ENCODE results near the gene OBP2A. TPM values are rescaled to one million over a fixed set of nuclear protein-coding genes. Genes with fewer than 3 reads are reported as not detected.

The OBP2A gene
- polyA plus RNA-seq, 1 experiment = not detected

DNA sequence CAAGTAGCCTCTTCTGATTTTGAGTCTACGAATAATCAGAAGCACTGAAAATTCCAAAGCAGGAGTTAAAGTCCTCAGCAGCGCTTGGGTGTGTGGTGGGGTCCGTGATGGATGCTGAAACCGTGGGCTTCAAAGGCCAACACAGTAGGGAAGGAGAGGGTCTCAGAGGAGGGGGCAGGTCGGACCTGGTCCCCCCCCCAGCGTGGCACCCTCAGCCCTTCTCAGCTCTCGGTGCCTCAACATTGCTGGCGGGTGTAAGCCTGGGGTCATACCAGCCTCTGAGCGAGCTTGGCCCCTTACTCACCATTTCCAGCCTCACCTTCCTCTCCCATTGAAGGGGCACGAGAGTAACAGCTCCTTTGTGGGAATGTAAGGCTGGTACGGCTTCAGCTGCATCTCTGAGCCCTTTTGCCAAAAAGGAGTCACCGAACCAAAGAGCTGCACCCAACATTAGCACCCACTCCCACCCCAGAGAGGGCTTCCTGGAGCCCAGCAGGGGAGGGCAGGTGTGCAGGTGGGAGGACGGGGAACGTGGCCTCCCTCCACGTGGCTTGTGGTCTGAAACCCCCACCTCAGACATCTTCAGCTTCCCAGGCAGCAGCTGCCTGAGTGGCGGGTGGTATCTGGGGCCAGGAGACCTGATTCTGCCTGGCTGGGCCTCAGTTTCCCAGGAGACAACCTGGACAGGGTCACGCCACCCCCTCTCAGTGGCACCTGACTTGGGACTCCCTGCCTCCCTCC is 31.4 kb upstream of the OBP2A start:
- no peak overlapping the region for H3K4me3 ChIP-seq (ENCODE audit: low read depth, low read length)
- DNase-seq (ENCODE audit: low read depth, low spot score) = no peak
- H3K9me3 ChIP-seq (ENCODE audit: control insufficient read depth, insufficient read depth, low read length) = no peaks in the 10 kb centered on the region; the same call in 1 of the 2 replicates
- no peak overlapping the region for H3K27ac ChIP-seq (ENCODE audit: low read depth, low read length)
- no peak for TF ChIP-seq CTCF (IDR thresholded peaks at IDR 0.05; ENCODE audit: low read depth, low read length)
- POLR2A ChIA-PET = no interaction called here
- peaks cover 6% of the 10 kb centered on the region for H3K27me3 ChIP-seq (ENCODE audit: control insufficient read depth, insufficient read depth, low read length)
- CTCF ChIA-PET = no interaction called here

DNA sequence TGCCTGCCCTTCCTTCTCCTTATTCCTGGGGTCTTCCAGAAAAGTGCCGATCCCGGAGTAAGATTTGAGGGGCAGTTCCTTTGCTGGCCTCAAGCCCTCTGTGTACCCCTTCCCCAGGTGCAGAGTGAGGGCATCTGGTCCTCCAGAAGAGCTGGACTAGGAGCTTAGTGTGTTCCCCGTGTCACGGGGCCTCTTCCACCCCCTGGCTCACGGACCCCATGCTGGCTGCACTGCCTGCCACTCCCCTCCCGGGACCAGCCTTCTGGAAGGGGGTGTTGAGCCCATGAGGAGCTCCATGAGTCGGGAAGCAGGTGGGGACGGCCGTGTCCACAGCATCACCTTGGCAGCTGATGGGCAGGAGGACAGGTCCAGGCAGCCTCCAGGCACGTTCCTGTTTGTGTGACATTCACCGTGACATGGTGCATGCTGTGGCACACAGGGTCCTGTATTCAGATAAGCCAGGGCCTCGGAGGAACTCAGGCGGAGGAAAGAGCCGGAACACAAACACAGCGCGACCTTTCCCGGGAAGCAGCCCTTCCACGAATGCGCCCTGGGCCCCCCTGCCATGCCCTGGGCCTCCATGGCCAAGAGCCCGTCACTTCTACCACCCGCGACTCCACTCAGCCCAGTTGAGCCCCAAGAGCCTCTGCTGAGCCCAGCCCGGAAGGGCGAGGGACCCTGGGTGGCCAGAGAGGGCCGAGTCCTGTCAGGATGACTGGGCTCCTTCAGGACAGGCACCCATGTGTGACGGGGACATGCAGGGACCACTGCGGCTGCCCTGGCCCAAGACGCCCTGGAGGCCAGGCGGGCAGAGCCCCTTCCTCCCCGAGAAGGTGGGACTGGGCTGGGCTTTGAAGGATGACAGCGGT is 30.6 kb upstream of the OBP2A start:
- DNase-seq (ENCODE audit: low read depth, low spot score) = no peak
- POLR2A ChIA-PET = no interaction called here
- H3K4me3 ChIP-seq (ENCODE audit: low read depth, low read length) = no peak overlapping the region
- H3K27ac ChIP-seq (ENCODE audit: low read depth, low read length) = no peak overlapping the region
- peaks cover 6% of the 10 kb centered on the region for H3K27me3 ChIP-seq (ENCODE audit: control insufficient read depth, insufficient read depth, low read length)
- CTCF ChIA-PET = no interaction called here
- no peaks in the 10 kb centered on the region; the same call in 1 of the 2 replicates for H3K9me3 ChIP-seq (ENCODE audit: control insufficient read depth, insufficient read depth, low read length)
- no peak for TF ChIP-seq CTCF (IDR thresholded peaks at IDR 0.05; ENCODE audit: low read depth, low read length)

GRCh38 chr9:135516132-135516860 is 29.6 kb upstream of the OBP2A start:
- peaks cover 6% of the 10 kb centered on the region for H3K27me3 ChIP-seq (ENCODE audit: control insufficient read depth, insufficient read depth, low read length)
- H3K9me3 ChIP-seq (ENCODE audit: control insufficient read depth, insufficient read depth, low read length) = no peaks in the 10 kb centered on the region; the same call in 1 of the 2 replicates
- ChIA-PET POLR2A (no interaction called here), CTCF (no interaction called here)
- no peak for TF ChIP-seq CTCF (IDR thresholded peaks at IDR 0.05; ENCODE audit: low read depth, low read length)
- no peak for DNase-seq (ENCODE audit: low read depth, low spot score)
- H3K27ac ChIP-seq (ENCODE audit: low read depth, low read length) = no peak overlapping the region
- H3K4me3 ChIP-seq (ENCODE audit: low read depth, low read length) = no peak overlapping the region

DNA sequence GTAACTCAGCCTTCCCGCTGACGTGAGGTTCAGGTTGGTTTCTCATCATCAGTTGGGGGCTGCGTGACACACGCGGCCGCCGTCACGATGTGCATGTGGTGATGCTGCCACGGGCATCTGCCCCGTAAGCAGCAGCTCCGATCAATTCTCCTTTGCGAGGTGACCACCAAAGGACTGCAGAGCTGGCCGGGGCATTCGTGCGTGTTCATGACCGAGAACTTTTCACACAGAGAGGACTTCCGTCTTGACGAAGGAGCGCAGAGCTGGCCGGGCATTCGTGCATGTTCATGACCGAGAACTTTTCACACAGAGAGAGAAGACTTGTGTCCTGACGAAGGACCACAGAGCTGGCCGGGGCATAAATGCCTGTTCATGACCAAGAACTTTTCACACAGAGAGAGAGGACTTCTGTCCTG is 28.5 kb upstream of the OBP2A start:
- Histone ChIP-seq H3K9me3 (ENCODE audit: control insufficient read depth, insufficient read depth, low read length) (no peaks in the 10 kb centered on the region; the same call in 1 of the 2 replicates), H3K4me3 (ENCODE audit: low read depth, low read length) (no peak overlapping the region), H3K27me3 (ENCODE audit: control insufficient read depth, insufficient read depth, low read length) (peaks cover 6% of the 10 kb centered on the region), H3K27ac (ENCODE audit: low read depth, low read length) (no peak overlapping the region)
- no peak for DNase-seq (ENCODE audit: low read depth, low spot score)
- no peak for TF ChIP-seq CTCF (IDR thresholded peaks at IDR 0.05; ENCODE audit: low read depth, low read length)
- CTCF ChIA-PET = interaction anchor here (1.2 kb wide), 1 partner anchor 13 kb away, joined by 3 read pairs; no protein-coding TSS in a partner anchor
- POLR2A ChIA-PET = no interaction called here

Measured in AG04450 (cell line).